ENCODE data around the gene LY6G6D.
A peak's percentile ranks its signal among the peaks of the same experiment; 100 is the strongest.

The LY6G6D gene

DNA sequence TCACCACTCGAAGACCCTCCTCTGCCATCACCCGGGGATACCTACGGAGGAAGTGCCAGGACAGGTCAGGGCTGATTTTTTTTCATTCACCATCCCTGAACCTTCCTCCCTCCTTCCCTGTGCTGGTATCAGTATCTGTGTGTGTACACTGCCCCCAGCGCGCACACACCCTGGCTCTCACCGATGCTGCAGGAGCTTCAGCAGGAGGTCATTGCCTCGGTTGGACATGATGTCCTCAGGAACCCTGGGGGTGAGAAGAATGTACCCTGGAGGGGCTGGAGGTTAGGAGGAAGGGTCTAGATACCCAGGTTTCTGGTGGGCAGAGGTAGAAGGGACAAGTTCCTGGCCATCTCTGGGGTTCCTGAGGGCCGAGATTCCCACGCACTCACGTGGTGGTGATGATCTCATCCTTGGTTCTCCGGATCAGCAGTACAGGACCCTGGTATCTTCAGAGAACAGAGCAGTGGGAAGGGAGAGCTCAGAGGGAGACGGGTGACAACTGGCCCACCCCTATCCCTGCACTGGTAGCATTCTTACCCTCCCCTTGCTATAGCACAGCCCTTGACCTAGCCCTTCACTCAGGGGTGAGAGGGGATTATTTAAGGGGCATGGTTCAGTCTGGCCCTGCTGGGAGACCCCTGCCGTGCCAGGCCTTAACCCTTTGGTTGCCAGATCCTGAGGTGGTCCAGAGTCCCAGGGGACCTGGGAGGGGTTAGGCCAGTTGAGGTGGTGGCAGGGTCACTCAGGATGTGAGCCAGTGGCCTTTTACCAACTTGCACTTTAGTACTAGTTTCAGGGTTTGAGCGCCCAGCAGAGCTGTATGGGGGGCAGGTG is 27.1 kb upstream of the LY6G6D start:
- peaks cover 11% of the 10 kb centered on the region for H3K36me3 Mint-ChIP-seq (ENCODE audit: low read depth)
- H3K4me1 Mint-ChIP-seq: peaks cover 10% of the 10 kb centered on the region
- ATAC-seq (no peak), DNase-seq (no peak)
- H3K27me3 Mint-ChIP-seq: no peaks in the 10 kb centered on the region
- H3K9me3 Mint-ChIP-seq: no peaks in the 10 kb centered on the region
- H3K4me3 Mint-ChIP-seq: no peak overlapping the region
- H3K27ac Mint-ChIP-seq: no peak overlapping the region

DNA sequence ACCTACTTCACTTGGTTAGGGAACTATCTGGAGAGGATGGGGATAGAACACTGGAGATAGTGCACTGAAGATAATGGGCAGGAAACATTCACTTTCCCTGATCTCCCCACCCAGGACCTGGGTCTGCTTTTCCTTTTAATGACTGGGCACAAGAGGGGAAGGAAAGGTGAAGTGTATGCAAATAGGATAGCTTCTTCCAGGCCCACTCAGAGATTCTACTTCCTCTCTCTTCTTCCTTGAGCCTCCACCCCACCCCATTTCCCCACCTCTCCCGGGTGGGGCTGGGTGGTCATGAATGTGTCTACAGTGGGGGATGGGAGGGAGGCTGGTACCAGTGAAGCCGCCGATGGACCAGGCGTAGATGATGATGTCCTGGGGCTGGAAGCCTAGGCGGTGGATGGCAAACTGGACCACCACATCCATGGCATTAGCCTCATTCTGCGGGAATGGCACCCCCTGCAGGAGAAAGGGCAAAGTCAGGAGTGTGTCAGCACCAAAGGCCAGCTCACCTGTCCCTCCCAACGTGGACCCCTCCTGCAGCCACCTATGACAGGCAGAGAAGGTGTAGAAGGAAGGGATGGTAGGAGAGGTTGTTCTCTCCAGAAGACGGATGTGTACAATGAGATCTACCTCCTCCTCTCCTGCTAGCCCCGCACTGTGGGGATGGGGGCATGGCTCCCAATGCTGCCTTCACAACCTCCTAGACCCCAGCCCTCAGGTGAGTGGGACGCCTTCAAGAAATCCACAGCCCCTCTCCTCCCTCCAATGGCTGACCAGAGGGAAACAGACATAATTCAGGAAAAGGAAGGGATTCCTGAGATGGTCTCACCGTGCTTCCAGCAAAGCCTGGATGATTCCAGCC is 25.7 kb upstream of the LY6G6D start:
- Mint-ChIP-seq H3K4me1 (peaks cover 10% of the 10 kb centered on the region), H3K9me3 (no peaks in the 10 kb centered on the region), H3K27ac (peak overlapping the region; percentile 59), H3K4me3 (no peak overlapping the region), H3K27me3 (no peaks in the 10 kb centered on the region), H3K36me3 (ENCODE audit: low read depth) (peaks cover 11% of the 10 kb centered on the region)
- DNase-seq: no peak
- no peak for ATAC-seq

DNA sequence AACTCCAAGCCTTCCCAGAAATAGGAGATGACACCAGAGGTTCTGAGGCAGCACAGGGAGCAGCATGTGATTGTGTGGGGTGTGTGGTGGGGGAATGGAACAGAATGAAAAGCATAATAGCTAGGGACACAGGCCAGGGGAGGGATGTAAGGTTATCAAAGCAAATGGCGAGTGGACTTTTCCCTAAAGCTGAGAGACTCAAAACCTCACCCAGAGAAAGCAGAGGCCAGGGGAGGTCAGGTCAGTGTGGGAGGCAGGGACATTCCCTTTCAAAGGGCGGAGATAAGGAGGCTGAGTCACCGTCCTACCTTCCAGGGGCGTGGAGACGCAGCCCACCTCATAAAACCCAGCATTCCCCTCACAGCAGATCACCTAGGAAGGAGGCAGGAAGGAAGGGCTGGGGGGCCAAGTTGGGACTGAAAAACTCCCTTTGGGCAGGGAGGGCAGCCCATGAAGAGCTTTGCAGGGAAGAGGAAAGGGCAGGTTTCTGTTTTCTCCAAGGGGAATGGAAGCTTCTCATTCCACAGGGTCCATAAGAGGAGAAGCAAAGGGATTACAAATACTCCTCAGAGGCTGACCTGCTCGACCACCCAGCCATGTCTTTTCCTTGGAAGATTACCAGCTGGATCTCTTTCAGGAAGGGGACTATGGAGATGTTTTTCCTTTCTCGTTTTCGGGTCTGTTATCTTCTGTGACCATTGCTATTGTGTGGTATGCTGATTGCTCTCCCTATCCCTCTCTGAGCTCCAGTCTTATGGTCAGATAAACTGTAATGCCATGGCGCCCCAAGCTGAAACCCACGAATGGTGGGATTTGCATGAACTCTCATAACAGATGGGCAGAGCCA is 24.7 kb upstream of the LY6G6D start:
- no peaks in the 10 kb centered on the region for H3K9me3 Mint-ChIP-seq
- DNase-seq (no peak), ATAC-seq (peak; percentile 44)

DNA sequence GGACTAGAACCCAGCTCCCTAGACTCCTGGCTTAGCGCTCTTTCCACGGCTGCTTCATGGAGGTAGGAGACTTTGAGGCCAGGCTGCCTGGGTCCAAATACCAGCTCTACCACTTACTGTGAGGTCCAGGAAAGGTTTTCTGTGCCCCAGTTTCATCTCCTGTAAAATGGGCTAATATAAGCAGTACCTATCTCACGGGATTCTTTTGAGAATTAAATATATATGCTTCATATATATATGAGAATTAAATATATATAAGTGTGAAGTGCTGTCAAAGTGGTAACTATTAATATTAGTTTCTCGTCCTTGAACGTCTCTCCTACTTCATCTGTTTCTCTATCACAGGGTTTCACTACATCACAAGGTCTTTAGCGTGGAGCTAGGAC is 24.1 kb upstream of the LY6G6D start:
- Mint-ChIP-seq H3K27ac (no peak overlapping the region), H3K4me1 (peaks cover 10% of the 10 kb centered on the region), H3K36me3 (ENCODE audit: low read depth) (peaks cover 18% of the 10 kb centered on the region), H3K4me3 (no peak overlapping the region), H3K9me3 (no peaks in the 10 kb centered on the region), H3K27me3 (no peaks in the 10 kb centered on the region)
- ATAC-seq (no peak), DNase-seq (no peak)

More for the DNA sequence above, 24.7 kb upstream of the LY6G6D start:
- Mint-ChIP-seq H3K4me3 (no peak overlapping the region), H3K36me3 (ENCODE audit: low read depth) (peaks cover 15% of the 10 kb centered on the region), H3K27ac (peak overlapping the region; percentile 59), H3K4me1 (peaks cover 10% of the 10 kb centered on the region), H3K27me3 (no peaks in the 10 kb centered on the region)

DNA sequence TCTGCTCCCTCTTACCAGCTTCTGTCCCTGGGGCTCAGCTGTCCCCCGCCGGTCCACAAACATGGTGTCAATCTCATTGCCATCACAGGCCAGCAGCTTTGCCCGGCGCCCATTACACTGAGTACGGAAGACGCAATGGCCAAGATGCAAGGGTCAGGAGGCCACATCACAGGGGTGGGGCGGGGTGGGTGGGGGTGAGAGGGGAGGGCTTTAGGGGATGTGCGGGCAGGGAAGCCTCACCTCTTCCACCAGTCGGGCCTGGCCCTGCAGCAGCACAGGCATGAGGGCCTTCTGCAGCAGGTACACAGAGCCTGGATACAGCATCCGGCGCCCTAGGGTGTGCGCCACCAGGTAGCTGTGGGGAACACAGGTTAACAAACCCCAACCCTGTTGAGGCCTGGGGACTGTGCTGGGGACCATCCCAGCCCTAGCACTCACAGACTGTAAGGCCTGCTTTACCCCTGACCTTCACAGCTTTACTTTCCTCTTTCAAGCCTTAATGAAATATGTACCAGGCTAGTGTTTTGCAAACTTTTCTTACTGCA is 23.5 kb upstream of the LY6G6D start:
- H3K36me3 Mint-ChIP-seq (ENCODE audit: low read depth): peaks cover 19% of the 10 kb centered on the region
- no peak for DNase-seq

DNA sequence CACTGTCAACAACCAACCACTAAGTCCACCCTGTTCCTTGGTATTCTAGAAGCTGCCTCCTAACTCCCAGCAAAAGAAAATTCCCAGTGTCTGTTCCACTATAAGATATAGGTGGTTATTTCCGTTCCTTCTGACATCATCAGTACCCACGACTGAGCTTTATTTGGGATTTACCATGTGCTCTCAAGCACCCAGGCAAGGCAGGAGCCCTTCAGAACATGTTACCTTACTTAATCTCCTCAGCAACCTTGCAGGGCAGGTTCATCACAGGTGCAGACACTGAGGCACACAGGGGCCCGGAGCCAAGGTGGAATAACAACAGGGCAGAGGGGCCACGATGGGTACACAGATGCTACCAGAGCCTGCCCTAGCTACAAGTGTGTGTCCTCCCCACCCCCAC is 22.8 kb upstream of the LY6G6D start:
- no peak for DNase-seq
- Mint-ChIP-seq H3K27ac (no peak overlapping the region), H3K27me3 (no peaks in the 10 kb centered on the region), H3K36me3 (ENCODE audit: low read depth) (peaks cover 20% of the 10 kb centered on the region), H3K4me1 (peaks cover 11% of the 10 kb centered on the region), H3K4me3 (no peak overlapping the region), H3K9me3 (no peaks in the 10 kb centered on the region)
- no peak for ATAC-seq

More for the DNA sequence above, 23.5 kb upstream of the LY6G6D start:
- no peak for ATAC-seq
- no peak overlapping the region for H3K4me3 Mint-ChIP-seq
- no peak overlapping the region for H3K27ac Mint-ChIP-seq
- peaks cover 10% of the 10 kb centered on the region for H3K4me1 Mint-ChIP-seq
- no peaks in the 10 kb centered on the region for H3K27me3 Mint-ChIP-seq
- H3K9me3 Mint-ChIP-seq: no peaks in the 10 kb centered on the region

DNA sequence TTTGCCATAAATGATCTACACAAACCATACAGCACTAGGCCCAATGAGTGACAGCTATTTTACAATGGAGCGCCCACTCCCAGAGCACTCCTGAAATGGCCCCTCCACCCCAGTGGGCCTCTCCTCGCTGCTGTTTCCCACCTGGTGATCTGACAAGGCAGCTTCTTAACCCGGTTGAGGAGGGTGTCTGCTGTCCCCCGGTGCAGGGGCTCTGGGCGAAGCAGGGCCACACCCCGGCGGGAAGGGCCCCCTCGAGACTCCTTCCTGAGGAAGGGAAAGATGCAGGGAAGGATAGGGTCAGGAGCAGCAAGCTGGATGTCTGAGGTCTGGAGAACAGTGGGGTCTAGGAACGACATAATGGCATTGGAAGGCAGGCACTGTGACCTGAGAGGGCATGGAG is 22.3 kb upstream of the LY6G6D start:
- Mint-ChIP-seq H3K9me3 (no peaks in the 10 kb centered on the region), H3K27me3 (no peaks in the 10 kb centered on the region), H3K4me3 (no peak overlapping the region), H3K27ac (no peak overlapping the region), H3K36me3 (ENCODE audit: low read depth) (peaks cover 20% of the 10 kb centered on the region), H3K4me1 (peaks cover 16% of the 10 kb centered on the region)
- ATAC-seq: no peak
- DNase-seq: no peak

DNA sequence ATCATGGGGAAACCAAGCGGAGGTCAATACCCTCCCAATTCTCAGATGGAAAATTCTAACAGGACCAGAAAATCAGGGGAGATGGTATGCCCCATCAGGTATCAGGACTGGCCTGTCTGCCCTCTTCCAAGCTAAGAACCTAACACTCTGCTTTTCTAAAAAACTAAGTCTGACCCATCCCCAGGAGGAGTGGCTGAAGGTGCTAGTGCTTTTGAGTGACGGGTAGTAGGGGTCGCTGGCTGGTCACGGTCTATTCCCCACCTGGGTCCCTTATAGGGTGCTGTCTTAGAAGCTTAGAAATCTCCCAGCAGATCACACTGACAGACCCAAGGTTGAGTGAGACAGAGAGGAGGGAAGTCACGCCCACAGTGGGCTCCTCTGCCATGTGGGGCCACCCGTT is 21.6 kb upstream of the LY6G6D start:
- H3K27me3 Mint-ChIP-seq: no peaks in the 10 kb centered on the region
- H3K4me1 Mint-ChIP-seq: peaks cover 18% of the 10 kb centered on the region
- H3K36me3 Mint-ChIP-seq (ENCODE audit: low read depth): peaks cover 21% of the 10 kb centered on the region
- H3K4me3 Mint-ChIP-seq: no peak overlapping the region
- DNase-seq (no peak), ATAC-seq (no peak)
- no peaks in the 10 kb centered on the region for H3K9me3 Mint-ChIP-seq
- no peak overlapping the region for H3K27ac Mint-ChIP-seq

DNA sequence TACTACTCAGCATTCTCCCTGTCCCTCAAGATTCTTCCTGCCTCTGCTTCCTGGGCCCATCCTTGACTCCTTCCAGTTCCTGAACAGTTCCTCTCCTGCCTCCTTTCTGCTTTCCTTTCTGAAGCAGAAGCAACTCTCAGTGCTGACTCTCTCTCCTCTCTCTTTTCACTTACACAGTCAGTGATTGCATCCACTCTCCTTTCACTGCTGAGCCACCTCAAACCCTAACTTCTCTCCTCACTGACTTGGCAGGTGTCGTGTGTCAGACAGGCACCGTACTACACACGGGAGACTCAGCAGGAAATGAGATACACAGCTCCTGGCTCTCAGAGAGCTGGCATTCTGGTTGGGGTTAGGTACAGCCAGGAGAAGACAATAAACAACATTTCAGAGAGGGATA is 17.6 kb upstream of the LY6G6D start:
- Mint-ChIP-seq H3K36me3 (ENCODE audit: low read depth) (peaks cover 22% of the 10 kb centered on the region), H3K4me3 (no peak overlapping the region)
- DNase-seq: no peak

DNA sequence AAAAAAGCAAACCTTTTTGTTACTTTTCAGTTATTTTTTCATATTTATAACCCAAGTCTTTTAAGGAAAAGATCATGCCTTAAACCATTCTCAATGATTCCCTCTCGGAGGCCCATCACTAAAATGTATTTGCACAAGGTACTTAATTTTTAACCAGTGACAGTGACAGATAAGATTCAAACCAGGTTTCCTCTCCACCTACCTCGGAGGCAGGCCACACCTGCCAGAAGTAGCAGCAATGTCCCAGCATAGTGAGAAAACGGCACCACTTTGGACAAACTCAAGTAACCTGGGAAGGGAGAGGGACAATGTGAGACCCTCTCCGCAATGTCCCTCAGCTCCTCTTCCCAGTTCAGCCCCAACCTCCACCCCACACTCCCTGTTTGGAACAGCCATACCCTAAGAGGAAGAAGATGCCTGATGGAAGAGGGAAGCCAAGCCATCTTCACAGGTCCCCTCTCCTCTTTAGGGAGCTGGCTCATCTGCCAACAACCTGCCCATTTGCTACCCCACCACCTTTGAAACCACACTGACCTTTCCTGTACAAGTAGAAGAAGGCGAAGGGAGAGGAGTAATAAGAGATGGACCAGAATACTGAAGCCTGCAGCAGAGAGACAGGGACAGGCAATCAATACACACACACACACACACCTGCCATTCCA is 14.3 kb upstream of the LY6G6D start:
- Mint-ChIP-seq H3K4me3 (peak overlapping the region; percentile 98), H3K4me1 (peaks cover 34% of the 10 kb centered on the region), H3K27ac (peak overlapping the region; percentile 14), H3K36me3 (ENCODE audit: low read depth) (peaks cover 15% of the 10 kb centered on the region), H3K27me3 (no peaks in the 10 kb centered on the region), H3K9me3 (no peaks in the 10 kb centered on the region)
- DNase-seq (no peak), ATAC-seq (no peak)

More for the DNA sequence above, 17.6 kb upstream of the LY6G6D start:
- H3K9me3 Mint-ChIP-seq: no peaks in the 10 kb centered on the region
- H3K27ac Mint-ChIP-seq: peak overlapping the region; percentile 53
- H3K27me3 Mint-ChIP-seq: no peaks in the 10 kb centered on the region
- peak; percentile 18 for ATAC-seq
- peaks cover 27% of the 10 kb centered on the region for H3K4me1 Mint-ChIP-seq

DNA sequence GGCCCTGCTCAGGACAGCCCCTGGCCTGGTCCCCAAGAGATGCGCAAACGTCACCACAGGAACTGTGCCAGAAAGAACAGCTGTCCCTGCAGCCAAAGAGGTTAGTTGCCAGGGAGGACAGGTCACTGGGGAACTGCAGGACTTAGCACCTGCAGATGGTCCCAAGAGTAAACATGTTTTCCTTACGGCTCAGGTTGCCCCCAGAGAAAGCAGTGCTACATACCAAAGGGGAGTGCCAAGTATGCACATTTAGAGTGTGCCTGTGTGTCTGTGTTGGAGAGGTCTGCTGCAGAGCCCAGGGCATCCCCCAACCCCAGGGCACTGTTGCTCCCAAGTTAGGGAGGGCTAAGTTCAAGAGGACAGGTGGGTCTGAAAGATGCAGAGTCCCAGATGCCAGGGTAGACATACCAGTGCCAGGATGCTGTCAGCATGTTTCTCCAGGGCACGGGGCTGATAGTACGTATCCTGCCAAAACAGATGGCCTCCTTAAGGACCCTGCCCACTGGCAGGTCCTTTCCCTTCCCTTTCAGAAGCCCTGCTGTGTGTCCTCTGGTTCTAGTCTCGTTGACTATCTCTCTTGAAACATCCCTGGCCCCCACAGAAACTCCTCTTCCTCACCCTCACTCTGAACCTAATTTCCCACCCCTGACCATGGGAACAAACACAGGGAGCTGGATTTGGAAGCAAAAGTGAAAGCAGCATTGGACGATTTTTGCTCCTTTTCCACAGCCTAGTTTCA is 13.3 kb upstream of the LY6G6D start:
- no peaks in the 10 kb centered on the region for H3K9me3 Mint-ChIP-seq
- DNase-seq: no peak
- peaks cover 34% of the 10 kb centered on the region for H3K4me1 Mint-ChIP-seq
- peak overlapping the region; percentile 98 for H3K4me3 Mint-ChIP-seq
- peak overlapping the region; percentile 93 for H3K27ac Mint-ChIP-seq
- peaks cover 11% of the 10 kb centered on the region for H3K36me3 Mint-ChIP-seq (ENCODE audit: low read depth)
- ATAC-seq: no peak
- no peaks in the 10 kb centered on the region for H3K27me3 Mint-ChIP-seq

DNA sequence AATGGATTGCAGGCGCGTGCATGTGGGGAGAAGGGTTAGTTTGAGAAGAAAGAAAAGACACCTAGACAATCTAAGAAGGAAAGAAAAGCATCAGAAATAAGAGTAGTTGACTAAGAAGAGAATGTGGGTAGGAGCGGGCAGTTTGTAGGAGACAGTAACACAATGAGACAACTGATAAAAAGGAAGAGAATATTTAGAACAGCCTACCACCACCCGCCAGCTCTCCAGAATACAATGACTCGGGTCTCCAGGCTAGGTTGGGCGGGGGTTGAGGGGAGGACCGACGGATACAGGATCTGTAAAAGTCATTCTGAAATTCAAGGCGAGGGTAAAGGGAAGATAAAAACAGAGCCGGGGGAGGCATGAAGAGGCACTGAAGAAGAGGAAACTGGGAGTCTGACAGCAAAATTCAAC is 12.7 kb upstream of the LY6G6D start:
- H3K4me1 Mint-ChIP-seq: peaks cover 32% of the 10 kb centered on the region
- no peak for ATAC-seq

More for the DNA sequence above, 12.7 kb upstream of the LY6G6D start:
- DNase-seq: peak; percentile 31
- Mint-ChIP-seq H3K9me3 (no peaks in the 10 kb centered on the region), H3K4me3 (peak overlapping the region; percentile 98), H3K36me3 (ENCODE audit: low read depth) (peaks cover 9% of the 10 kb centered on the region), H3K27me3 (no peaks in the 10 kb centered on the region), H3K27ac (peak overlapping the region; percentile 93)

Data from activated naive CD8-positive, alpha-beta T cell treated with anti-CD3 and anti-CD28 coated beads, Interleukin-2, amount 50 U/mL, for 24 hours (primary cell).